ENCODE data around the gene KAT6B.
"Not testable (repeated sequence)": the region's sequence is repeated elsewhere in the genome, so short reads cannot be mapped to it uniquely, and the experiment has no call there.

KAT6B gene

DNA sequence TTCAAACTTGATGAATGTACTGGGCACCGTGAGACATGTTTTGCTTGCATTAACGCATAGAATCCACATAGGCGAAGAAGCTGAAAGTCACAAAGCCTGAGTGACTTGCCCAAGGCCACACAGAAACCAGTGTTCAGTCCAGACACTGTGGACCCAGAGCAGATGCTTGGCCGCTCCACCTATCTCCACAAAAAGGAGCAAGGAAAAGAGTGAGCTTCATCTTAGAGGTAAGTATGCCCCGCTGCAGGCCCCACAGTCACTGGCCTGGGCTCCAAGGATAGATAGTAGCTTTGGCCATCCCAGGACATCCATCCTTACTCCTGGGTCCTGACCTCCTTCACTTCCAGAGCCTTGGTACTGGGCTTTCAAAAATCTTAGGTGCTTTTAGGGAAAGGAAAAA is 224.9 kb downstream of the KAT6B start:
- Histone ChIP-seq H3K9me3 (ENCODE audit: control insufficient read depth, insufficient read depth, low read depth, low read length) (no peaks in the 10 kb centered on the region), H3K27ac (ENCODE audit: extremely low read depth, low read depth, low read length) (no peak overlapping the region), H3K4me3 (ENCODE audit: low read depth, low read length) (no peak overlapping the region), H3K4me1 (ENCODE audit: control insufficient read depth, insufficient read depth, low read length) (no peaks in the 10 kb centered on the region), H3K36me3 (ENCODE audit: control insufficient read depth in 2 of 2, insufficient read depth in 1 of 2, low read length in 2 of 2) (no peaks in the 10 kb centered on the region)
- CTCF ChIA-PET, result no interaction called here
- TF ChIP-seq ZNF521 (tag by site-specific recombination; IDR thresholded peaks at IDR 0.05) (no peak), PATZ1 (tag by site-specific recombination; IDR thresholded peaks at IDR 0.05) (no peak), ZNF248 (tag by site-specific recombination; IDR thresholded peaks at IDR 0.05) (no peak), REPIN1 (tag by site-specific recombination; IDR thresholded peaks at IDR 0.05; ENCODE audit: low read depth) (no peak), ZNF426 (tag by site-specific recombination; IDR thresholded peaks at IDR 0.05) (no peak), ZNF585B (tag by site-specific recombination; IDR thresholded peaks at IDR 0.05) (no peak), SP3 (tag by site-specific recombination; IDR thresholded peaks at IDR 0.05) (no peak), ZNF555 (tag by site-specific recombination; conservative IDR thresholded peaks at IDR 0.05) (no peak), KLF8 (tag by site-specific recombination; IDR thresholded peaks at IDR 0.05) (no peak), ZBTB20 (tag by site-specific recombination; IDR thresholded peaks at IDR 0.05) (no peak), ZNF610 (tag by site-specific recombination; IDR thresholded peaks at IDR 0.05; ENCODE audit: borderline replicate concordance) (no peak), ZNF658 (tag by site-specific recombination; IDR thresholded peaks at IDR 0.05) (no peak), ZFP69B (tag by site-specific recombination; IDR thresholded peaks at IDR 0.05) (no peak)
- TF ChIP-seq, protein P1, sequence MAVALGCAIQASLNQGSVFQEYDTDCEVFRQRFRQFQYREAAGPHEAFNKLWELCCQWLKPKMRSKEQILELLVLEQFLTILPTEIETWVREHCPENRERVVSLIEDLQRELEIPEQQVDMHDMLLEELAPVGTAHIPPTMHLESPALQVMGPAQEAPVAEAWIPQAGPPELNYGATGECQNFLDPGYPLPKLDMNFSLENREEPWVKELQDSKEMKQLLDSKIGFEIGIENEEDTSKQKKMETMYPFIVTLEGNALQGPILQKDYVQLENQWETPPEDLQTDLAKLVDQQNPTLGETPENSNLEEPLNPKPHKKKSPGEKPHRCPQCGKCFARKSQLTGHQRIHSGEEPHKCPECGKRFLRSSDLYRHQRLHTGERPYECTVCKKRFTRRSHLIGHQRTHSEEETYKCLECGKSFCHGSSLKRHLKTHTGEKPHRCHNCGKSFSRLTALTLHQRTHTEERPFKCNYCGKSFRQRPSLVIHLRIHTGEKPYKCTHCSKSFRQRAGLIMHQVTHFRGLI (tag by site-specific recombination; IDR thresholded peaks at IDR 0.05), result no peak
- TF ChIP-seq, protein P2, sequence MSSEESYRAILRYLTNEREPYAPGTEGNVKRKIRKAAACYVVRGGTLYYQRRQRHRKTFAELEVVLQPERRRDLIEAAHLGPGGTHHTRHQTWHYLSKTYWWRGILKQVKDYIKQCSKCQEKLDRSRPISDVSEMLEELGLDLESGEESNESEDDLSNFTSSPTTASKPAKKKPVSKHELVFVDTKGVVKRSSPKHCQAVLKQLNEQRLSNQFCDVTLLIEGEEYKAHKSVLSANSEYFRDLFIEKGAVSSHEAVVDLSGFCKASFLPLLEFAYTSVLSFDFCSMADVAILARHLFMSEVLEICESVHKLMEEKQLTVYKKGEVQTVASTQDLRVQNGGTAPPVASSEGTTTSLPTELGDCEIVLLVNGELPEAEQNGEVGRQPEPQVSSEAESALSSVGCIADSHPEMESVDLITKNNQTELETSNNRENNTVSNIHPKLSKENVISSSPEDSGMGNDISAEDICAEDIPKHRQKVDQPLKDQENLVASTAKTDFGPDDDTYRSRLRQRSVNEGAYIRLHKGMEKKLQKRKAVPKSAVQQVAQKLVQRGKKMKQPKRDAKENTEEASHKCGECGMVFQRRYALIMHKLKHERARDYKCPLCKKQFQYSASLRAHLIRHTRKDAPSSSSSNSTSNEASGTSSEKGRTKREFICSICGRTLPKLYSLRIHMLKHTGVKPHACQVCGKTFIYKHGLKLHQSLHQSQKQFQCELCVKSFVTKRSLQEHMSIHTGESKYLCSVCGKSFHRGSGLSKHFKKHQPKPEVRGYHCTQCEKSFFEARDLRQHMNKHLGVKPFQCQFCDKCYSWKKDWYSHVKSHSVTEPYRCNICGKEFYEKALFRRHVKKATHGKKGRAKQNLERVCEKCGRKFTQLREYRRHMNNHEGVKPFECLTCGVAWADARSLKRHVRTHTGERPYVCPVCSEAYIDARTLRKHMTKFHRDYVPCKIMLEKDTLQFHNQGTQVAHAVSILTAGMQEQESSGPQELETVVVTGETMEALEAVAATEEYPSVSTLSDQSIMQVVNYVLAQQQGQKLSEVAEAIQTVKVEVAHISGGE (tag by site-specific recombination; conservative IDR thresholded peaks at IDR 0.05; ENCODE audit: low read depth), result no peak
- TF ChIP-seq, protein P3, sequence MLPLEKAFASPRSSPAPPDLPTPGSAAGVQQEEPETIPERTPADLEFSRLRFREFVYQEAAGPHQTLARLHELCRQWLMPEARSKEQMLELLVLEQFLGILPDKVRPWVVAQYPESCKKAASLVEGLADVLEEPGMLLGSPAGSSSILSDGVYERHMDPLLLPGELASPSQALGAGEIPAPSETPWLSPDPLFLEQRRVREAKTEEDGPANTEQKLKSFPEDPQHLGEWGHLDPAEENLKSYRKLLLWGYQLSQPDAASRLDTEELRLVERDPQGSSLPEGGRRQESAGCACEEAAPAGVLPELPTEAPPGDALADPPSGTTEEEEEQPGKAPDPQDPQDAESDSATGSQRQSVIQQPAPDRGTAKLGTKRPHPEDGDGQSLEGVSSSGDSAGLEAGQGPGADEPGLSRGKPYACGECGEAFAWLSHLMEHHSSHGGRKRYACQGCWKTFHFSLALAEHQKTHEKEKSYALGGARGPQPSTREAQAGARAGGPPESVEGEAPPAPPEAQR (tag by site-specific recombination; IDR thresholded peaks at IDR 0.05), result no peak
- POLR2A ChIA-PET, result no interaction called here

DNA sequence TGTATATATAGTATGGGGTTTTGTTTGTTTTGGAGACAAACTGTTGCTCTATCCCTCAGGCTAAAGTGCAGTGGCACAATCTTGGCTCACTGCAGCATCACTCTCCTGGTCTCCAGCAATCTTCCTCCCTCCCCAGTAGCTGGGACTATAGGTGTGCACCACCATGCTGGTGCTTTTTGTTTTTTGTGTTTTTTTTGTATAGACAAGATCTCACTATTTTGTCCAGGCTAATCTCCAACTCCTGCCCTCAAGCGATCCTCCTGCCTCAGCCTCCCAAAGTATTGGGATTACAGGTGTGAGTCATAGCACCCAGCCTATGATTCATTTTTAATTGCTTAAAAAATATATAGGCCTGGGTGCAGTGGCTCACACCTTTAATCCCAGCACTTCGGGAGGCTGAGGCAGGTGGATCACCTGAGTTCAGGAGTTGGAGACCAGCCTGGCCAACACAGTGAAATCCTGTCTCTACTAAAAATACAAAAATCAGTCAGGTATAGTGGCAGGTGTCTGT is 229.6 kb downstream of the KAT6B start:
- H3K4me3 ChIP-seq (ENCODE audit: low read depth, low read length); H3K9me3 ChIP-seq (ENCODE audit: control insufficient read depth, insufficient read depth, low read depth, low read length); H3K36me3 ChIP-seq (ENCODE audit: control insufficient read depth in 2 of 2, insufficient read depth in 1 of 2, low read length in 2 of 2); H3K27ac ChIP-seq (ENCODE audit: extremely low read depth, low read depth, low read length); H3K4me1 ChIP-seq (ENCODE audit: control insufficient read depth, insufficient read depth, low read length); CTCF ChIA-PET: not testable (repeated sequence)
- POLR2A ChIA-PET, result interaction anchor here (0.7 kb wide), 1 partner anchor 308 kb away, joined by 3 read pairs; no protein-coding TSS in a partner anchor
- 0 out of 2 replicates have a peak, but pooled peaks have one; percentile 29 for TF ChIP-seq SCRT2 (tag by site-specific recombination; IDR thresholded peaks at IDR 0.05)

All from HEK293 (cell line).